Activated CD8-positive, alpha-beta memory T cell treated with anti-CD3 and anti-CD28 coated beads for 1 hour (primary cell): ENCODE data around the gene NENF.
"Not testable (repeated sequence)": the region's sequence is repeated elsewhere in the genome, so short reads cannot be mapped to it uniquely, and the experiment has no call there.

ENCODE experiments used
- DNase-seq, 2 donors: peaks; one replicate each; pipeline ENCODE4 v3.0.0-alpha.2; 2020; ENCODE audit warnings: low read depth in 1 of 2; ENCODE audit errors: extremely low read depth in 1 of 2

NENF gene

GRCh38 chr1:212478467-212479025, 45.8 kb downstream of the NENF start:
- DNase-seq: no peak

- DNase-seq: no peak
These were observed 46.5 kb downstream of the NENF start for GRCh38 chr1:212479188-212479587.

- not testable (repeated sequence) for DNase-seq
These were observed 48.2 kb downstream of the NENF start for GRCh38 chr1:212480711-212481437.

- DNase-seq: no peak
These were observed 48.7 kb downstream of the NENF start for GRCh38 chr1:212481438-212481767.

- DNase-seq: no peak
These were observed 49.4 kb downstream of the NENF start for GRCh38 chr1:212482006-212482636.

DNA sequence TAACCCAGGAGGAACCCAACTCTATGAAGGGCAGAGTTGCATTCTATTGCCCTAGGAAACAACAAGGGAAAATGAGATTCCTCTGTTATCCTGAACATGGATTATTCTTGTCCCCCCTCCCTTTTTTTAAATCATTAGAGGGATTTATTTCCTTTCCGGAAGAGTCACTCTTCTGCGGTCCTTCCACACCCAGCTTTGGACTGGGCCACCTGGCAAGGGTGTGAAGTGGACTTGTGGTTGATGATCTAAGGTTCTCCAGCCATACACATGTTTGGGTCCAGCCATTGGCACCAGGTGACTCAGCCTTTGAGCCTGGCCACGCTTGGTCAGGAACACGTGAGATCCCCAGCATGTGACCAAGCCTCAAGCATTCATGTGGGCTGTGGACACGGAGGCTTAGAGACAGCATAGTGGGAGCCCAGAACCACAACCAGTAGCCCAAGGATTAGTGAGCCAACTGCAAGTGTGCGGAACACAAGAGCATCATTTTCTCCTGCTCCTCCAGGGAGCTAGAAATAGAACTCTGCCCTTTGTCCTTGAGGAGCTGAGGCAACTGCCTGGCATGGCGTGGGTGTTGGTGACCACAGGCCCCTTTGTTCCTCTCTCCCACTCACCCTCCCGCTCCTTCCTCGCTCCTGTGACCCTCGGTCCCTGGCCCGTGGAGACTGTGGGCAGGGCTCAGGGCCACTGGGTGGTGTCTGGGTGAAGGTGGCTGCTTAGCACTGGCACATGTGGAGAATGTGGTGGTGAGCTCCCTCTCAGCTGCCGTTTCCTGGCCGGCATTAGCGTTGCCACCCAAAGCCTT, 50.1 kb downstream of the NENF start:
- DNase-seq: no peak

DNA sequence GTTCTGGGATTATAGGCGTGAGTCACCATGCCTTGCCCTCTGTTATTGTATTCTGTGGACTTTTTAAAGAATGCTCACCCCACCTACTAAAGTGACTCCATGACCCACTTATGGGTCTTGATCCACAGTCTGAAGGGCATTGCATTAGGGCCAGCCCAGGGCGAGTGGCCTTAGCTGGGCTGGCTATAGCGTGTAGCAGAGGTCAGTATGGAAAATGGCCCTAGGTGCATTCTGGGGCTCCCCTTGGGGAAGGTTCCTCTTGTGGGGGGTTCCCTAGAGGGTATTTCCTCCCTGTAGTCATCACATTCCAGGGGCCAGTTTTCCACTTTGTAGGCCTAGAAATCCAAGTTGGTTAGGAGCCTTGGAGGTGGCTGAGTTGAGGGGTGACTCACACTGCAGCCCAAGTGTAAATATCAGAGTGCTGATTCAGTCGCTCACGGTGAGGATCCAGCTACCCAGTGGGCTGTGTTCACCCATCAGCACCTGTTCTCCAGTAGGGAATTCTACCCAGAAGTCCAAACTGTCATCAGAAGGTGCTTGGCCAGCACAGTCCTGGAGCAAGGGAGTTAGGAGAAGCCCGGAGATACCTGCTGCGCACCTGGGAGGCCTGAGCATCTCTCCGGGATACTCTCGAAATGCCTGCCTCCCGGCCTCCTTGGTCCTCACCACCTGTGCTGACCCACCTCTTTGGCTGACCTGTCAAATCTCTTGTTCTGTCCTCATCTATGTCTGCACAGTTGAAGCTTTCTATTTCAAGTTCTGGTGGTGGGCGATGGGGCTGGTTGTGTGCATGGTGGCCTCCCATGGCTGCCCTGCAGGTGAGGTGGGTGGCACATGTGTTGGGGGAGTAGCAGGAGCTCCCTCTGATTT, 52.2 kb downstream of the NENF start:
- no peak for DNase-seq

GRCh38 chr1:212485571-212485912, 52.8 kb downstream of the NENF start:
- DNase-seq: no peak

DNA sequence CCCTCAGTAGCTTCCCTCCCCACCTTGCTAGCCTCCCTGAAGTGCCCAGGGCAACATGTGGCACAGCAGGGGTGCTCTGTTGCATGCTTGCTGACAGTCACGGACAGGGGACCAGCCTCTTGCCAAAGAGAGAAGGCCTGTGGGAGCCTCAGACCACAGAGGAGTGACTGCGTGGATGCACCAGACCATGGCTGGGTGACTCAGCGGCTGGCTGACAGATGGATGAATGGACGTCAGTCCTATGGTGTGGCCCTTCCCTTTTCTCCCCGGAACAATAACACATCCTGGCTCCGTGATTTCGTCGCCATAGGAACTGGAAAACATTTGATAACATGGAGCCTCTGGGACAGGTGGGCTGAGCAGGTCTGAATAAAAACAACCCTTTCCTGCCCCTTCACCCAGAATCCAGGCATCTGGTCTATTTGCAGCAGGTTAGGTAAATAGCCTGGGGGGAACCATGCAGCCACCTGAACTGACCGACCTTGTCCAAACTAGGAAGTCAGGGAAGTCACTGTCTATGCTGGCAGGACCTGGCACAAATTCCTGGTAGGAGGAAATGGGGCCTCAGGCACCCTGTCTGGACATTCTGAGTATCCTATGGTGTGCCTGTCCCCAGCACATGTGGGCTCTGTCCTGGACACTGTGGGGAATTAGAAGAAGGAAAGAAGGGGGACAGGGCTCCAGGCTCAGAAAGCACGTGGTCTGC, 53.3 kb downstream of the NENF start:
- DNase-seq: no peak

- DNase-seq: no peak
These were observed 53.9 kb downstream of the NENF start for GRCh38 chr1:212486619-212486975.

DNA sequence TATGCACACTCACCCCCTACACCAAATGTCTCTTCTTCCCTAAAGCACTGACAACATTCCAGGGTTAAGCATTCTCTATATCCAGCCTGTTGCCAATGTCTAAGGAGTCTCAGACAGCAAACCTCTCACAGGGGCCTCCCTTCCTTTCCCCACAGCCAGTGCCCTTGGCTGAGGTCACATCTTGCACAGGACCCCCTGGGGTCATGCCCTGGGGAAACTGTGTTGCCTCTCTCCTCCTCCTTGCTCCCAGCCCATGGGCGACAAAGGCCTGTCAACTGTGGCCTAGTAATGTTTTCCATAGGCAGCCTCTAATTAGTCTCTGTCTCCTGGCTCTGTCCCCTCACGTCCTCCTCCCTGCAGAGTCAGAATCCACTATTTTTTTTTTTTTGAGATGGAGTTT, 54.6 kb downstream of the NENF start:
- no peak for DNase-seq

- DNase-seq: no peak
These were observed 55.2 kb downstream of the NENF start for GRCh38 chr1:212487774-212488435.

GRCh38 chr1:212488436-212489283, 55.9 kb downstream of the NENF start:
- DNase-seq: no peak

GRCh38 chr1:212489284-212489859, 56.7 kb downstream of the NENF start:
- no peak for DNase-seq

DNA sequence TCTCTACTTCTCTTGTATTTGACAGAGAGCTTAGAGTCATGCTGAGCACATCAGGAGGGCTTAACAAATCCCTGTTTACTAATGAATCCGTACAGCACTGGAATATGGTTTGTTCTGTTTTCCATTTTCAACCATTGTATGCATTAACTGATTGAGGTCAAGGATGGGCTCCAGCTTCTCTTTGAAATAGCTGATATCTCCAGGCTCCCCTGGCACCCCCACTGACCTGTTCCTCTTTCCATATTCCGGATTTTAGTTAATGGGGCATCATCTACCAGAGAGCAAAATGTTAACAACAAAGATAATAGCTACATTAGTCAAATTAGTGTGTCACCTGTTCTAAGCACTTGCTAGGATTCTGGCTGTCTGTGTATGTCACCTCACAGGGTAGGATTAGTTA, 57.6 kb downstream of the NENF start:
- no peak for DNase-seq

- DNase-seq: no peak
These were observed 58.7 kb downstream of the NENF start for GRCh38 chr1:212491454-212491853.
